ENCODE measurements around the gene TRIM39. TPM values are rescaled to one million over a fixed set of nuclear protein-coding genes. Genes with fewer than 3 reads are reported as not detected.

The TRIM39 gene
- total and polyA plus RNA-seq, 2 donors (not counting 1 experiment from before 2014, with no cell fraction given): 18.1 to 31.4 TPM

GRCh38 chr6:30378290-30378937 is 51.7 kb downstream of the TRIM39 start:
- ATAC-seq (ENCODE audit: low read depth): no peak

More at GRCh38 chr6:30378290-30378937, 51.7 kb downstream of the TRIM39 start:
- H3K27ac ChIP-seq (ENCODE audit: low read length in 2 of 2): no peak overlapping the region
- no peak overlapping the region for H3K27ac Mint-ChIP-seq
- no peaks in the 10 kb centered on the region for H3K4me1 Mint-ChIP-seq
- H3K9me3 Mint-ChIP-seq (ENCODE audit: insufficient read depth): no peaks in the 10 kb centered on the region
- peaks cover 56% of the 10 kb centered on the region for H3K27me3 Mint-ChIP-seq
- H2AFZ ChIP-seq (ENCODE audit: insufficient read depth, low read depth, low read length, poor library complexity, severe bottlenecking): no peak overlapping the region
- no peak overlapping the region for H3K4me3 Mint-ChIP-seq
- no peak overlapping the region for H3K9ac ChIP-seq (ENCODE audit: low read length)
- no peaks in the 10 kb centered on the region for H4K20me1 ChIP-seq (ENCODE audit: control insufficient read depth, insufficient read depth, low read length, poor library complexity, severe bottlenecking)
- WGBS (ENCODE audit: insufficient coverage): 17% methylated on average over 1 of the region's 1 CpG
- H3K4me1 ChIP-seq (ENCODE audit: control insufficient read depth in 2 of 2, insufficient read depth in 2 of 2, low read length in 2 of 2): no peaks in the 10 kb centered on the region
- intact Hi-C loops (cut with micrococcal nuclease): no loop called here
- POLR2A ChIA-PET: no interaction called here
- no peak overlapping the region for H3K4me2 ChIP-seq (replicated peaks; ENCODE audit: low read depth, low read length, poor library complexity, severe bottlenecking)
- no peaks in the 10 kb centered on the region for H3K79me2 ChIP-seq (ENCODE audit: control insufficient read depth, insufficient read depth, low read length)
- CTCF ChIA-PET: no interaction called here
- no peaks in the 10 kb centered on the region for H3K9me3 ChIP-seq (ENCODE audit: control extremely low read depth in 1 of 3, control insufficient read depth in 2 of 3, insufficient read depth in 1 of 3, low read length in 2 of 3)
- H3K36me3 ChIP-seq (replicated peaks in 1 of 2; ENCODE audit: control extremely low read depth in 1 of 2, control insufficient read depth in 1 of 2, extremely low read depth in 1 of 2, insufficient read depth in 2 of 2, low read length in 1 of 2): no peaks in the 10 kb centered on the region
- DNase-seq: no peak
- TF ChIP-seq EZH2 (IDR thresholded peaks at IDR 0.05; ENCODE audit: borderline replicate concordance, insufficient read depth, low read depth, low read length, poor library complexity, severe bottlenecking) (no peak), CTCF (IDR thresholded peaks at IDR 0.05) (no peak)
- H3K4me3 ChIP-seq (ENCODE audit: control extremely low read depth in 1 of 5, extremely low read depth in 1 of 5, insufficient read depth in 1 of 5, low read depth in 2 of 5, low read length in 4 of 5): no peak overlapping the region
- peaks cover 0 to 27% (median 26%) of the 10 kb centered on the region in 4 experiments for H3K27me3 ChIP-seq (replicated peaks in 1 of 4; ENCODE audit: control extremely low read depth in 1 of 4, control insufficient read depth in 3 of 4, insufficient read depth in 4 of 4, low read length in 3 of 4)
